ENCODE results near the gene PTGIS. TPM values are rescaled to one million over a fixed set of nuclear protein-coding genes. Genes with fewer than 3 reads are reported as not detected.
A peak's percentile ranks its signal among the peaks of the same experiment; 100 is the strongest.

Gene PTGIS
- total RNA-seq, 1 experiment from 2014 or later, result 0.57 TPM

- DNase-seq (ENCODE audit: low read depth), result no peak
Observed at GRCh38 chr20:49470922-49471321, 97.0 kb downstream of the PTGIS start.

- DNase-seq (ENCODE audit: low read depth), result no peak
Observed at GRCh38 chr20:49469060-49469459, 98.9 kb downstream of the PTGIS start.

GRCh38 chr20:49468412-49468811 is 99.5 kb downstream of the PTGIS start:
- no peak for DNase-seq (ENCODE audit: low read depth)

- no peak for DNase-seq (ENCODE audit: low read depth)
Observed at GRCh38 chr20:49466114-49466912, 101.6 kb downstream of the PTGIS start.

GRCh38 chr20:49464556-49464955 is 103.4 kb downstream of the PTGIS start:
- DNase-seq (ENCODE audit: low read depth), result no peak

- DNase-seq (ENCODE audit: low read depth), result no peak
Observed at GRCh38 chr20:49462626-49463025, 105.3 kb downstream of the PTGIS start.

GRCh38 chr20:49461894-49462620 is 105.9 kb downstream of the PTGIS start:
- no peak for DNase-seq (ENCODE audit: low read depth)

GRCh38 chr20:49460916-49461315 is 107.0 kb downstream of the PTGIS start:
- peak; percentile 93 for DNase-seq (ENCODE audit: low read depth)

- no peak for DNase-seq (ENCODE audit: low read depth)
Observed at GRCh38 chr20:49460131-49460530, 107.8 kb downstream of the PTGIS start.

GRCh38 chr20:49459684-49460083 is 108.3 kb downstream of the PTGIS start:
- no peak for DNase-seq (ENCODE audit: low read depth)

- DNase-seq (ENCODE audit: low read depth), result no peak
Observed at GRCh38 chr20:49457444-49457843, 110.5 kb downstream of the PTGIS start.

- no peak for DNase-seq (ENCODE audit: low read depth)
Observed at GRCh38 chr20:49456646-49457045, 111.3 kb downstream of the PTGIS start.

- no peak for DNase-seq (ENCODE audit: low read depth)
Observed at GRCh38 chr20:49455691-49456090, 112.2 kb downstream of the PTGIS start.

Other genes starting within 250 kb of the PTGIS start
- under 0.01 TPM in 1 of 2 replicates, not detected in the other for gene KCNB1, start 85.5 kb downstream of the PTGIS start, total RNA-seq (2014; rRNA removed; shearing (Covaris generic))
- 18.2 and 19.8 TPM in 2 replicates for gene B4GALT5, start 145.7 kb upstream of the PTGIS start, total RNA-seq (2014; rRNA removed; shearing (Covaris generic))
- 2.2 and 2.3 TPM in 2 replicates for gene SLC9A8, start 244.7 kb upstream of the PTGIS start, total RNA-seq (2014; rRNA removed; shearing (Covaris generic))